OCI-LY3 (cell line): ENCODE results near the gene SRGAP2C.
"Not testable (repeated sequence)": the region's sequence is repeated elsewhere in the genome, so short reads cannot be mapped to it uniquely, and the experiment has no call there.

Experiments
- H2AFZ ChIP-seq: fragments of 200-600, 300-600 bp; shearing (Covaris generic); 2 replicates; pipeline ENCODE4 v1.6.0; 2014; ENCODE audit warnings: antibody characterized with exemption, low read depth, low read length
- H3K27ac ChIP-seq: fragments of 200-600, 300-600 bp; sonication (generic); 2 replicates; pipeline ENCODE4 v1.5.1; 2014; ENCODE audit warnings: mild to moderate bottlenecking, low read length, moderate library complexity, mixed read lengths
- H3K27me3 ChIP-seq: fragments of 200-600, 300-600 bp; sonication (generic); 2 replicates; pipeline ENCODE4 v1.6.1; 2014; ENCODE audit warnings: low read depth, low read length, mixed read lengths
- H3K36me3 ChIP-seq: fragments of 200-600, 300-600 bp; sonication (generic); replicated peaks from 2 replicates; pipeline ENCODE3; 2014; ENCODE audit warnings: low read depth, low read length, mixed read lengths
- H3K4me1 ChIP-seq: fragments of 300-600, 200-600 bp; sonication (generic); 2 replicates; pipeline ENCODE4 v1.6.1; 2014; ENCODE audit warnings: low read length, mixed read lengths
- H3K4me2 ChIP-seq: fragments of 200-600, 300-600 bp; sonication (generic); 2 replicates; pipeline ENCODE4 v1.6.1; 2014; ENCODE audit warnings: low read length, mixed read lengths
- H3K4me3 ChIP-seq: fragments of 300-600, 200-600 bp; sonication (generic); 2 replicates; pipeline ENCODE4 v1.5.1; 2014; ENCODE audit warnings: antibody characterized with exemption, mild to moderate bottlenecking, low read length, moderate library complexity
- H3K79me2 ChIP-seq: fragments of 300-600, 200-600 bp; shearing (Covaris generic); 2 replicates; pipeline ENCODE4 v1.6.1; 2014; ENCODE audit warnings: mild to moderate bottlenecking, low read length, mixed read lengths
- H3K9ac ChIP-seq: fragments of 300-600, 200-600 bp; shearing (Covaris generic); 2 replicates; pipeline ENCODE4 v1.6.0; 2014; ENCODE audit warnings: mild to moderate bottlenecking, low read length, moderate library complexity
- H3K9me3 ChIP-seq: fragments of 200-600, 300-600 bp; shearing (Covaris generic); 2 replicates; pipeline ENCODE4 v1.6.1; 2014; ENCODE audit warnings: low read length, mixed read lengths; ENCODE audit not compliant: insufficient read depth
- H4K20me1 ChIP-seq: fragments of 200-600, 300-600 bp; sonication (generic); 2 replicates; pipeline ENCODE4 v1.6.1; 2016; ENCODE audit warnings: low read length, mixed read lengths; ENCODE audit not compliant: insufficient read depth

The SRGAP2C gene

GRCh38 chr1:121361451-121362233 lies 176.9 kb downstream of the SRGAP2C start:
- H4K20me1 ChIP-seq, H3K4me2 ChIP-seq, H3K9me3 ChIP-seq, H3K27me3 ChIP-seq, H3K4me1 ChIP-seq, H3K36me3 ChIP-seq, H2AFZ ChIP-seq, H3K4me3 ChIP-seq, H3K27ac ChIP-seq, H3K9ac ChIP-seq, H3K79me2 ChIP-seq: not testable (repeated sequence)

- not testable (repeated sequence) for H3K4me2 ChIP-seq, H3K27ac ChIP-seq
These were observed 177.6 kb downstream of the SRGAP2C start for GRCh38 chr1:121362234-121362883.

GRCh38 chr1:121365316-121365715 lies 180.5 kb downstream of the SRGAP2C start:
- peak overlapping the region; percentile 39; the same call in 1 of the 2 replicates for H3K4me2 ChIP-seq
- not testable (repeated sequence) for H3K4me3 ChIP-seq, H3K9ac ChIP-seq, H3K9me3 ChIP-seq, H3K79me2 ChIP-seq, H2AFZ ChIP-seq, H3K36me3 ChIP-seq, H4K20me1 ChIP-seq, H3K27me3 ChIP-seq, H3K4me1 ChIP-seq
- peak overlapping the region; percentile 39; the same call in 1 of the 2 replicates for H3K27ac ChIP-seq

More at GRCh38 chr1:121362234-121362883, 177.6 kb downstream of the SRGAP2C start:
- H3K36me3 ChIP-seq, H3K9ac ChIP-seq, H3K79me2 ChIP-seq, H3K4me1 ChIP-seq, H3K27me3 ChIP-seq, H4K20me1 ChIP-seq, H3K9me3 ChIP-seq, H2AFZ ChIP-seq, H3K4me3 ChIP-seq: not testable (repeated sequence)

GRCh38 chr1:121365723-121366122 lies 180.9 kb downstream of the SRGAP2C start:
- not testable (repeated sequence) for H3K9ac ChIP-seq

GRCh38 chr1:121366171-121366570 lies 181.4 kb downstream of the SRGAP2C start:
- H4K20me1 ChIP-seq, H3K4me3 ChIP-seq, H3K4me2 ChIP-seq, H3K27me3 ChIP-seq, H3K9ac ChIP-seq, H3K4me1 ChIP-seq, H2AFZ ChIP-seq, H3K36me3 ChIP-seq, H3K27ac ChIP-seq, H3K79me2 ChIP-seq, H3K9me3 ChIP-seq: not testable (repeated sequence)

More at GRCh38 chr1:121365723-121366122, 180.9 kb downstream of the SRGAP2C start:
- not testable (repeated sequence) for H2AFZ ChIP-seq, H3K4me1 ChIP-seq, H3K27me3 ChIP-seq, H4K20me1 ChIP-seq, H3K9me3 ChIP-seq, H3K36me3 ChIP-seq, H3K79me2 ChIP-seq, H3K4me3 ChIP-seq
- peak overlapping the region; percentile 39; the same call in 1 of the 2 replicates for H3K4me2 ChIP-seq
- peak overlapping the region; percentile 39; the same call in 1 of the 2 replicates for H3K27ac ChIP-seq

GRCh38 chr1:121368910-121369309 lies 184.1 kb downstream of the SRGAP2C start:
- not testable (repeated sequence) for H3K27me3 ChIP-seq, H3K9me3 ChIP-seq, H3K4me1 ChIP-seq, H2AFZ ChIP-seq, H3K36me3 ChIP-seq, H3K4me3 ChIP-seq, H3K27ac ChIP-seq, H3K79me2 ChIP-seq, H3K4me2 ChIP-seq, H4K20me1 ChIP-seq, H3K9ac ChIP-seq

GRCh38 chr1:121369959-121370358 lies 185.2 kb downstream of the SRGAP2C start:
- H3K79me2 ChIP-seq, H3K4me2 ChIP-seq, H3K9me3 ChIP-seq, H3K4me1 ChIP-seq, H3K27ac ChIP-seq, H4K20me1 ChIP-seq, H3K27me3 ChIP-seq, H3K4me3 ChIP-seq, H2AFZ ChIP-seq, H3K9ac ChIP-seq, H3K36me3 ChIP-seq: not testable (repeated sequence)

GRCh38 chr1:121374851-121375367 lies 190.1 kb downstream of the SRGAP2C start:
- not testable (repeated sequence) for H2AFZ ChIP-seq, H3K4me2 ChIP-seq, H3K27me3 ChIP-seq, H3K36me3 ChIP-seq, H3K4me1 ChIP-seq, H3K9ac ChIP-seq, H3K79me2 ChIP-seq, H3K4me3 ChIP-seq, H4K20me1 ChIP-seq, H3K27ac ChIP-seq, H3K9me3 ChIP-seq

GRCh38 chr1:121376986-121377385 lies 192.2 kb downstream of the SRGAP2C start:
- not testable (repeated sequence) for H3K27ac ChIP-seq, H3K9ac ChIP-seq, H3K9me3 ChIP-seq, H3K4me1 ChIP-seq, H3K36me3 ChIP-seq, H3K27me3 ChIP-seq, H3K79me2 ChIP-seq, H4K20me1 ChIP-seq, H3K4me2 ChIP-seq, H3K4me3 ChIP-seq, H2AFZ ChIP-seq
